ENCODE results near the gene ADPGK.
A peak's percentile ranks its signal among the peaks of the same experiment; 100 is the strongest.
"Not testable (repeated sequence)": the region's sequence is repeated elsewhere in the genome, so short reads cannot be mapped to it uniquely, and the experiment has no call there.

ADPGK gene

DNA sequence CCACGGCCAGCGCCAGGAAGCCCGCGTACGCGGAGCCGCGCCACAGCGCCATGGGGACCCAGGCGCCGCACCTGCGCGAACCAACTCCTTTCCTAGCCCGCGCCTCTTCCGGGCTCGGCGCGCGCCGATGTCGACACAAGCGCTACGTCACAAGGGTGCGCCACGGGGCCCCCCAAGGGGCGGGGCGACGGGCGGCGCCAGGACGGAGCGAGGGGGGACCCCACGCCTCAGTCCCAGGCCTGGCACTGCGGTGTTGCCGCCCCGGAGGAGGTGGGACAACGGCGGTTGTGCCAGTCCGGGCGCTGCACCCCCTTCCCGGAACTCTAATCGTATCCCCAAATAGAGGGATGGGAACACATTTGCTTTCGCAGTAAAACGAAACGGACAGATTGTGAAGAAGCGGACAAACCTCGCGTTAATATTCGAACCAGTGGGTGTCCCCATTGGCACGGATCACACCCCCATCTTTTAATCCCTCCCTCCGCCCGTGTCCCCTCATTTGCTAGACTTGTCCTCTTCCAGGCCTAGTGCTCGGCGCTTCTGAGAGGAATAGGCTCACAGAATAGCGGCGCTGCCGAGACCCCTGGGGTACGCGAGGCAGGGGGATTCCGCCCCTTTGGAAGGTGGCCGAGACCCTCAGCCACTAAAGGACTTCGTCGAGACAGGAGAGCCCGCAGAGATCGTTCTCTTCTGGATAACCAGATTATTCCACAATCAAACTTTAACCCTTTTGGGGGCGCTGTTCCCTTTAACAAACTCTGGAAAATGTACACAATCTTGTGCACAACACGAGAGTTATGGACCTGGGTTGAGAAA, at the start of gene ADPGK:
TSS of gene ADPGK (minus strand) at position 119 of the 816 bp plus-strand sequence. CDS start at position 52, 67 bp downstream.
- DNase-seq (ENCODE audit: low read depth) = peak; percentile 88

GRCh38 chr15:72827226-72827625, 43.7 kb upstream of the ADPGK start:
- DNase-seq (ENCODE audit: low read depth) = no peak

GRCh38 chr15:72826611-72827010, 43.1 kb upstream of the ADPGK start:
- no peak for DNase-seq (ENCODE audit: low read depth)

DNA sequence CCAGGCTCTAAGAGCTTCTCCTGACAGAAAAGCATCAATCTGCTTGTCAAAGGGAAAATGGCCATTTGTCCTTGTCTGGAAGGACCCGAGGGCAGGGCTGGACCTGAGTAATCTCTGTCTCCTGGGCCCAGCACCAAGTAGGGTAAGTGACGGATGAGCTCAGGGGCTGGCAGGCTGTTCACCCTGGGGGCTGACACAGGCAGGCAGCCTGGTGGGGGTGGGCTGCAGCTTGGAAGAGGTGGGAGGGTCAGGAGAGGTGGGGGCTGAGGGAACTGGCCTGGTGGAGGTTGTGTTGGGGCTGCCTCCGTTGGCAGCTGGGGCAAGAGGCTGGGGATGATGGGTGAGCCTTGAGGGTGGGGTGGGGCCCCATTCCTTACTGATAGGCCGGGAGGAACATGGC, 42.3 kb upstream of the ADPGK start:
- DNase-seq (ENCODE audit: low read depth) = no peak

DNA sequence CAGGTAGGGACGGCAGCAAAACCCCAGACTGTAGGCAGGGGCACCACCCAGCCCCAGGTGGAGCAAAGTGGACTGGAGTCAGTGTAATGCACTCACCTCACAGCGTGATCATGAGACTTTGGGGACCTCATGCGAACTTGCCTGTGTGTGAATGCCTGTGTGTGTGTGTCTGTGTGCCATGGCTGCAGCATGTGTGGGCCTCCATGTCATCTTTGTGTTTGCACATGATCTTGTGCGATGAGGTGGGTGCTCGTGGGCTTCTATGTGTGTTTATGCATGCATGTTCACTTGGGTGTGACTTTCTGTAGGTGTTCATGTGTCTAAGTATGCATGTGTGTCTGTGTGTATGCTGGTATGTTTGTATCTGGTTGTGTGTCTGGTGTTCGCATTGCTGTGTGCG, 41.2 kb upstream of the ADPGK start:
- no peak for DNase-seq (ENCODE audit: low read depth)

GRCh38 chr15:72824112-72824511, 40.6 kb upstream of the ADPGK start:
- DNase-seq (ENCODE audit: low read depth) = no peak

DNA sequence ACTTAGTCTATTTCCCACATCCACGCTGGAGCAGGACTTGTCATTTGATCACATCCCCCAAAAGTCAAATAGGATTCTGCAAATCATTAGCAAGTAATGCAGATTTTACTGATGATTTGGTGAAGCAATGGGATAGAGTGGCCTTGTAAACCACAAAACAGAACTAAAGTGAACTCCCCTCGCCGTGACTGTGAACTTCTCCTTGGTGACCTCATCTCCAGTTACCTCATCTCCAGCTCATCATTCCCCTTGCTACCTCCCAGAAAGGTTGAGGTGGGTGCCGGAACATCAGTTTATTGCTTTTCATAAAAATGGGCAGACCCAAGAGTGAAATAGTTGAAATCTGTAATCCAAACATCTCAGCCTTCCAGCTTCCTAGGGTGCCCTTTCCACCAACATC, 36.7 kb upstream of the ADPGK start:
- no peak for DNase-seq (ENCODE audit: low read depth)

GRCh38 chr15:72818632-72819031, 35.1 kb upstream of the ADPGK start:
- DNase-seq (ENCODE audit: low read depth) = no peak

GRCh38 chr15:72813345-72814004, 29.9 kb upstream of the ADPGK start:
- no peak for DNase-seq (ENCODE audit: low read depth)

GRCh38 chr15:72809329-72809728, 25.8 kb upstream of the ADPGK start:
- DNase-seq (ENCODE audit: low read depth) = no peak

- not testable (repeated sequence) for DNase-seq (ENCODE audit: low read depth)
These were observed 23.8 kb upstream of the ADPGK start for GRCh38 chr15:72807346-72807745.

GRCh38 chr15:72803006-72803405, 19.4 kb upstream of the ADPGK start:
- DNase-seq (ENCODE audit: low read depth) = no peak

DNA sequence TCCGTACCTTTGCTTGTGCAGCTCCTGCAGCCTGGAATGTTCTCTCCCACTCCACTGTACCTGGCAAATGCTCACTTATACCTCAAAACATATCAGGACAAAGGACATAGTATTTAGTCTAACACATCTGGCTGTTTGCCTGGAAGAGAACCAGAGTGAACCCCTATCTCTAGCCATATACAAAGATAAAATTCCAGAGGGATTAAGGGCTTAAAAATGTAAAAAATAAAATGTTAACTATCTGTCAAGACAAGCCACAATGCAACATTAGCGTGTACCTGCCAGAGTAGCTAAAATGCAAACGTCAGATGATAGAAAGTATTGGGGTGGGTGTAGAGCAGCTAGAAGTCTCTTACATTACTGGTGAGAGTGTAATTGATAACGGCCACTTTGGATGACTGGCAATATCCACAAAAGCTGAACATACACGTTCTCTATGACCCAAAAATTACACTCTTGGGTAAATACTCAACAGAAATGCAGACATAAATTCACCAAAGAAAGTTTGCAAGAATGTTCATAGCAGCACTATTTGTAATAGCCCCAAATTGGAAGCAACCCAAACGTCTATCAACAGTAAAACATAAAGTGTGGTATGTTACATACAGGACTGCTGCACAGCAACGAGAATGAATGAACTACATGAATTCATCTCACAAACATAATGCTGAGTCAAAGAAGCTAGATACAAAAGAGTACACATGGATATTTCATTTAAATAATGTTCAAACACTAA, 18.2 kb upstream of the ADPGK start:
- no peak for DNase-seq (ENCODE audit: low read depth)

- no peak for DNase-seq (ENCODE audit: low read depth)
These were observed 17.4 kb upstream of the ADPGK start for GRCh38 chr15:72800833-72801481.

- DNase-seq (ENCODE audit: low read depth) = no peak
These were observed 14.3 kb upstream of the ADPGK start for GRCh38 chr15:72797834-72798233.

- no peak for DNase-seq (ENCODE audit: low read depth)
These were observed 13.8 kb upstream of the ADPGK start for GRCh38 chr15:72797338-72797689.

GRCh38 chr15:72796515-72797337, 13.2 kb upstream of the ADPGK start:
- no peak for DNase-seq (ENCODE audit: low read depth)

GRCh38 chr15:72796210-72796514, 12.6 kb upstream of the ADPGK start:
- no peak for DNase-seq (ENCODE audit: low read depth)

- no peak for DNase-seq (ENCODE audit: low read depth)
These were observed 10.5 kb upstream of the ADPGK start for GRCh38 chr15:72793766-72794660.

DNA sequence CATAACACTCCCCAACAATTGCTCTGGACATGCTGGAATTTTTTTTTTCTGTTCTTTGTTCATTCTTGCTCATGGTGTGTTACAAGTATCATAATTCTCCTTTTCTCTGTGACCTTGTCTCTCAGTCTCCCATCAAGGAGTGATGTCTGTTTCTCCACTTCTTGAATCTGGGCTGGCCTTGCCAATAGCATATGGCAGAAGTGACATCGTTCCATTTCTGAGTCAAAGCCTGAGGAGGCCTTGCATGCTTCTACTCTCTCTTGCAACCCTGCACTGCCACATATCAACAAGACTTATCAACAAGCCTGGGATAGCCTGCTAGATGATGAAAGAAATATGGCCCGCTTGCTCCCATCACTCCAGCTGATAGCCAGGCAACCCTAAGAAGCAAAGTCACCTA, 8.9 kb upstream of the ADPGK start:
- DNase-seq (ENCODE audit: low read depth) = no peak
